GM18909 (cell line): Measurements from ENCODE around the gene DDT.
A peak's percentile ranks its signal among the peaks of the same experiment; 100 is the strongest.
"Not testable (repeated sequence)": the region's sequence is repeated elsewhere in the genome, so short reads cannot be mapped to it uniquely, and the experiment has no call there.

Experiments used
- ATAC-seq: cut with Tn5 transposase; IDR thresholded peaks from one replicate; pipeline ENCODE4 v1.9.1; 2021; ENCODE audit warnings: mild to moderate bottlenecking; ENCODE audit not compliant: unreplicated experiment, poor library complexity

The DDT gene

GRCh38 chr22:23993080-23993479 lies 18.8 kb upstream of the DDT start:
- ATAC-seq: not testable (repeated sequence)

- not testable (repeated sequence) for ATAC-seq
These were observed 15.5 kb upstream of the DDT start for GRCh38 chr22:23989583-23990244.

- not testable (repeated sequence) for ATAC-seq
These were observed 12.4 kb upstream of the DDT start for GRCh38 chr22:23986538-23987178.

GRCh38 chr22:23986089-23986488 lies 11.8 kb upstream of the DDT start:
- not testable (repeated sequence) for ATAC-seq

- ATAC-seq: peak; percentile 50
These were observed 10.2 kb upstream of the DDT start for GRCh38 chr22:23984430-23984829.

- not testable (repeated sequence) for ATAC-seq
These were observed 6.3 kb upstream of the DDT start for GRCh38 chr22:23980567-23980966.

GRCh38 chr22:23979557-23980240 lies 5.5 kb upstream of the DDT start, which contains the start of gene GSTT2:
Gene GSTT2 (plus strand): TSS chr22:23980134.
- not testable (repeated sequence) for ATAC-seq

GRCh38 chr22:23977304-23977703 lies 3.1 kb upstream of the DDT start:
- ATAC-seq: not testable (repeated sequence)

GRCh38 chr22:23974836-23975352 lies 653 bp upstream of the DDT start:
- ATAC-seq: not testable (repeated sequence)

GRCh38 chr22:23971927-23972326 lies 2.3 kb downstream of the DDT start:
- ATAC-seq: not testable (repeated sequence)

- no peak for ATAC-seq
These were observed 3.3 kb downstream of the DDT start for GRCh38 chr22:23970816-23971486.

GRCh38 chr22:23970201-23970641 lies 4.0 kb downstream of the DDT start:
- ATAC-seq: no peak

- ATAC-seq: no peak
These were observed 5.2 kb downstream of the DDT start for GRCh38 chr22:23969071-23969470.

- ATAC-seq: peak; percentile 85
These were observed 7.7 kb downstream of the DDT start, which contains the start of gene DDTL for GRCh38 chr22:23966568-23966967. Gene DDTL (plus strand): TSS chr22:23966888. CDS start chr22:23966915, 27 bp downstream.

GRCh38 chr22:23966094-23966493 lies 8.1 kb downstream of the DDT start:
- ATAC-seq: peak; percentile 22

- not testable (repeated sequence) for ATAC-seq
These were observed 13.0 kb downstream of the DDT start, which contains the start of gene GSTT2B for GRCh38 chr22:23961084-23961771. Gene GSTT2B (minus strand): TSS chr22:23961195. CDS start chr22:23961131, 64 bp downstream.

- not testable (repeated sequence) for ATAC-seq
These were observed 17.8 kb downstream of the DDT start for GRCh38 chr22:23956301-23956900.

- ATAC-seq: not testable (repeated sequence)
These were observed 18.4 kb downstream of the DDT start for GRCh38 chr22:23955886-23956285.

- not testable (repeated sequence) for ATAC-seq
These were observed 19.3 kb downstream of the DDT start for GRCh38 chr22:23954991-23955305.
